Colonic mucosa (tissue), 4 donors: ENCODE measurements around the gene DNAJC25. TPM values are rescaled to one million over a fixed set of nuclear protein-coding genes. Genes with fewer than 3 reads are reported as not detected.

Experiments
- DNase-seq: peaks from one replicate; pipeline ENCODE4 v3.0.0-alpha.2; 2020
- H3K27ac ChIP-seq: fragments of 200-600 bp; one replicate; pipeline ENCODE4 v1.8.0; 2021
- H3K27me3 ChIP-seq: fragments of 200-600 bp; one replicate; pipeline ENCODE4 v1.8.0; 2021
- H3K36me3 ChIP-seq: fragments of 200-600 bp; one replicate; pipeline ENCODE4 v1.8.0; 2021
- H3K4me1 ChIP-seq: fragments of 200-600 bp; one replicate; pipeline ENCODE4 v1.8.0; 2021; ENCODE audit warnings: mild to moderate bottlenecking
- H3K4me3 ChIP-seq: fragments of 200-600 bp; one replicate; pipeline ENCODE4 v1.8.0; 2021
- H3K9ac ChIP-seq, 2 donors: one replicate each; pipeline ENCODE4 v1.7.0; 2013; ENCODE audit warnings: control low read depth in 2 of 2, low read depth in 2 of 2, low read length in 2 of 2
- H3K9me3 ChIP-seq: fragments of 200-600 bp; one replicate; pipeline ENCODE4 v1.8.0; 2021
- CTCF ChIP-seq: fragments of 200-600 bp; IDR thresholded peaks from one replicate; pipeline ENCODE4 v1.8.0; 2022; ENCODE audit warnings: antibody characterized with exemption, mild to moderate bottlenecking
- intact Hi-C: fragments of 100-400 bp; cut with DNase I; formaldehyde crosslinking; loops from one replicate; pipeline ENCODE4 v1.14.1; 2022
- total RNA-seq, 2 donors: library from RNA; stranded (reverse); fragmentation: NEBNext Ultra II Directional in 1 of 2; extraction: Animal tissue kit (Norgen Biotek cat#: 25700) in 1 of 2; gene quantifications; one replicate each; pipeline ENCODE4 v1.2.1, GENCODE V29; 2021
- donor health status: healthy.
- donor health status: DM: no; HTN: no; CAD: no.
- donor health status: DM: no; HTN: no; CAD: no.

Gene DNAJC25
- total RNA-seq, 2 donors from 2014 or later: 7.8 to 9.0 TPM

DNA sequence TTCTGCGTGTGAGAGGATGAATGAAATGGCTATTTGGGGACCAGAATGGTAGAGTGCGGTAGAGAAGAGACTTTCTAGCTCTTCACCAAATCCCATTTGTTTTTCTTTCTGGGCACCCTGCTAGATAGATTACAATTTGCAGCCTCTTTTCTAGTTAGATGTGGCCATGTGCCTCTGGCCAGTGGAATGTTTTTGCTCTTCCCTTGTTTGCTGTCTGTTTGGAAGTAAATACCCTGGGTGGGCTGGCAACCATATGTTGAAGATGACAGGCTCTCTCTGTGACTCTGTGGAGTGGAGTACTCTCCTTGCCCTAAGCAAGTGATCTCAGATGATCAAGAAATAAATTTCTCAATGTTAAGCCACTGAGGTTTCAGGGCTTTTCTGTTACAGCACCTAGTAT is 43.2 kb downstream of the DNAJC25 start:
- Histone ChIP-seq H3K4me3 (no peak overlapping the region), H3K4me1 (no peaks in the 10 kb centered on the region), H3K9ac (no peak overlapping the region), H3K36me3 (no peaks in the 10 kb centered on the region), H3K27me3 (no peaks in the 10 kb centered on the region), H3K27ac (no peak overlapping the region), H3K9me3 (no peaks in the 10 kb centered on the region)
- intact Hi-C loops: no loop called here
- no peak for TF ChIP-seq CTCF
- DNase-seq: no peak

DNA sequence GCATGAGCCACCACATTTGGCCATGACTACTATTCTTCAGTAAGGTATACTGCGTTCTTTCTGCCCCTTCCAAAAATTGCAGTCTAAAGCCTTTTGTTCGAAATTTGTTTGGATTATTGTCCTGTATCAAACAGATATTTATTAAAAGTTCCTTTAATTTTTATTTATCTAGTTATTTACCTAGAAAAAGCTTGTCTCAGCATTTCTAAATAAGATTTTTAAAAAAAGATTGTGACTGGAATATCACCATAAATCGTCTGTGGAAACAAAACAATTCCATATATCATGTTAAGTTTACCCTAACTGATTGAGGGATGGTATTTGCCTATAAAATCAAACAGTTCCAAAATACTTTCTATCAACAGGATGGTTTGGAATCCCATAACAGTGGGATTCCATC is 45.0 kb downstream of the DNAJC25 start:
- intact Hi-C loops: no loop called here
- Histone ChIP-seq H3K27ac (no peak overlapping the region), H3K4me1 (no peaks in the 10 kb centered on the region), H3K9me3 (no peaks in the 10 kb centered on the region), H3K36me3 (no peaks in the 10 kb centered on the region), H3K9ac (no peak overlapping the region), H3K27me3 (no peaks in the 10 kb centered on the region), H3K4me3 (no peak overlapping the region)
- no peak for DNase-seq
- no peak for TF ChIP-seq CTCF

GRCh38 chr9:111678293-111678692 is 47.2 kb downstream of the DNAJC25 start:
- Histone ChIP-seq H3K9ac (no peak overlapping the region), H3K27ac (no peak overlapping the region), H3K27me3 (no peaks in the 10 kb centered on the region), H3K36me3 (no peaks in the 10 kb centered on the region), H3K9me3 (no peaks in the 10 kb centered on the region), H3K4me1 (no peaks in the 10 kb centered on the region), H3K4me3 (no peak overlapping the region)
- intact Hi-C loops: no loop called here
- no peak for DNase-seq
- no peak for TF ChIP-seq CTCF

- no peaks in the 10 kb centered on the region for H3K36me3 ChIP-seq
- H3K9ac ChIP-seq: no peak overlapping the region
- H3K27me3 ChIP-seq: no peaks in the 10 kb centered on the region
- no peak for TF ChIP-seq CTCF
- intact Hi-C loops: no loop called here
- no peaks in the 10 kb centered on the region for H3K9me3 ChIP-seq
- no peaks in the 10 kb centered on the region for H3K4me1 ChIP-seq
- H3K4me3 ChIP-seq: no peak overlapping the region
- no peak for DNase-seq
- no peak overlapping the region for H3K27ac ChIP-seq
Observed at GRCh38 chr9:111679199-111679598, 48.1 kb downstream of the DNAJC25 start.

- Histone ChIP-seq H3K9ac (no peak overlapping the region), H3K4me3 (no peak overlapping the region), H3K4me1 (no peaks in the 10 kb centered on the region), H3K36me3 (no peaks in the 10 kb centered on the region), H3K9me3 (no peaks in the 10 kb centered on the region), H3K27me3 (no peaks in the 10 kb centered on the region), H3K27ac (no peak overlapping the region)
- TF ChIP-seq CTCF: no peak
- intact Hi-C loops: no loop called here
- no peak for DNase-seq
Observed at GRCh38 chr9:111683392-111683791, 52.3 kb downstream of the DNAJC25 start.
